Neural cell (in vitro differentiated cells): ENCODE data around the gene ZSWIM5. TPM values are rescaled to one million over a fixed set of nuclear protein-coding genes. Genes with fewer than 3 reads are reported as not detected.
"Not testable (repeated sequence)": the region's sequence is repeated elsewhere in the genome, so short reads cannot be mapped to it uniquely, and the experiment has no call there.

Source experiments
- H2AFZ ChIP-seq: fragments of 200-600, 300-800 bp; sonication (generic), shearing (Covaris generic); 2 replicates; pipeline ENCODE4 v1.6.0; 2014; ENCODE audit warnings: low read depth, mild to moderate bottlenecking, antibody characterized with exemption, low read length, moderate library complexity
- H3F3A ChIP-seq: fragments of 200-600 bp; shearing (Covaris generic); 2 replicates; pipeline ENCODE4 v1.6.1; 2016; ENCODE audit warnings: mild to moderate bottlenecking, moderate library complexity, mixed read lengths, antibody characterized with exemption, low read length; ENCODE audit not compliant: insufficient read depth, poor library complexity, severe bottlenecking
- H3K27ac ChIP-seq: fragments of 200-600, 300-800 bp; sonication (generic), shearing (Covaris generic); 2 replicates; pipeline ENCODE4 v1.5.1; 2014; ENCODE audit warnings: mild to moderate bottlenecking, low read length, moderate library complexity
- H3K27me3 ChIP-seq: fragments of 300-800, 200-600 bp; sonication (generic), shearing (Covaris generic); 2 replicates; pipeline ENCODE4 v1.6.0; 2014; ENCODE audit warnings: mild to moderate bottlenecking, low read depth, low read length, moderate library complexity; ENCODE audit not compliant: insufficient read depth
- H3K36me3 ChIP-seq: fragments of 300-800, 200-600 bp; sonication (generic), shearing (Covaris generic); 2 replicates; pipeline ENCODE4 v1.5.1; 2014; ENCODE audit warnings: mild to moderate bottlenecking, antibody characterized with exemption, low read length, moderate library complexity; ENCODE audit not compliant: insufficient read depth
- H3K4me2 ChIP-seq: fragments of 300-800, 200-600 bp; sonication (generic), shearing (Covaris generic); 2 replicates; pipeline ENCODE4 v1.6.0; 2014; ENCODE audit warnings: mild to moderate bottlenecking, low read length
- H3K4me3 ChIP-seq: fragments of 300-800, 200-600 bp; sonication (generic), shearing (Covaris generic); 2 replicates; pipeline ENCODE4 v1.5.1; 2014; ENCODE audit warnings: mild to moderate bottlenecking, low read length, moderate library complexity
- H3K79me2 ChIP-seq: fragments of 200-600 bp; shearing (Covaris generic); replicated peaks from 2 replicates; pipeline ENCODE4 v1.6.0; 2014; ENCODE audit warnings: mild to moderate bottlenecking, low read length, moderate library complexity; ENCODE audit not compliant: insufficient read depth
- H3K9ac ChIP-seq: fragments of 300-800, 200-600 bp; sonication (generic), shearing (Covaris generic); 2 replicates; pipeline ENCODE4 v1.6.1; 2016; ENCODE audit warnings: mild to moderate bottlenecking, low read length, mixed read lengths
- H3K9me2 ChIP-seq: fragments of 200-600 bp; shearing (Covaris generic); 2 replicates; pipeline ENCODE4 v1.6.1; 2016; ENCODE audit warnings: mild to moderate bottlenecking, low read length, mixed read lengths; ENCODE audit not compliant: insufficient read depth
- H3K9me3 ChIP-seq: fragments of 200-600, 300-800 bp; sonication (generic), shearing (Covaris generic); 2 replicates; pipeline ENCODE4 v1.6.1; 2016; ENCODE audit warnings: mild to moderate bottlenecking, mixed run types, low read length, moderate library complexity, mixed read lengths
- H4K20me1 ChIP-seq: fragments of 200-600 bp; shearing (Covaris generic); 2 replicates; pipeline ENCODE4 v1.6.1; 2016; ENCODE audit warnings: mild to moderate bottlenecking, mixed run types; ENCODE audit not compliant: insufficient read depth
- CTCF ChIP-seq: fragments of 450-650 bp; IDR thresholded peaks from 2 replicates; pipeline ENCODE4 v1.5.1; 2014; ENCODE audit warnings: antibody characterized with exemption, mild to moderate bottlenecking, moderate library complexity; ENCODE audit not compliant: poor library complexity, severe bottlenecking
- EP300 ChIP-seq: fragments of 450-650 bp; conservative IDR thresholded peaks from 2 replicates; pipeline ENCODE4 v1.6.1; 2014; ENCODE audit warnings: antibody characterized with exemption, mild to moderate bottlenecking, moderate library complexity; ENCODE audit not compliant: poor library complexity, severe bottlenecking
- EZH2 ChIP-seq: fragments of 200-600, 300-800 bp; shearing (Covaris generic), sonication (generic); IDR thresholded peaks from 2 replicates; pipeline ENCODE4 v1.6.1; 2014; ENCODE audit warnings: antibody characterized with exemption, low read length, borderline replicate concordance, mild to moderate bottlenecking; ENCODE audit not compliant: insufficient read depth, poor library complexity, severe bottlenecking
- MXI1 ChIP-seq: fragments of 450-650 bp; conservative IDR thresholded peaks from 2 replicates; pipeline ENCODE4 v1.6.1; 2014; ENCODE audit warnings: antibody characterized with exemption, mild to moderate bottlenecking; ENCODE audit not compliant: poor library complexity, severe bottlenecking
- POLR2AphosphoS5 ChIP-seq: IDR thresholded peaks from 2 replicates; pipeline ENCODE4 v1.6.1; 2012
- RAD21 ChIP-seq: fragments of 450-650 bp; conservative IDR thresholded peaks from 2 replicates; pipeline ENCODE4 v1.6.1; 2014; ENCODE audit warnings: antibody characterized with exemption, mild to moderate bottlenecking, moderate library complexity
- REST ChIP-seq: IDR thresholded peaks from 2 replicates; pipeline ENCODE4 v1.6.1; 2012; ENCODE audit warnings: borderline replicate concordance
- SMC3 ChIP-seq: fragments of 450-650 bp; conservative IDR thresholded peaks from 2 replicates; pipeline ENCODE4 v1.6.1; 2014; ENCODE audit warnings: antibody characterized with exemption, mild to moderate bottlenecking, moderate library complexity; ENCODE audit not compliant: poor library complexity
- TAF1 ChIP-seq: IDR thresholded peaks from 2 replicates; pipeline ENCODE4 v1.6.1; 2012; ENCODE audit warnings: low read depth
- polyA plus RNA-seq: library from polyadenylated mRNA; depleted of rRNA; stranded (reverse); fragments of >200 nt; gene quantifications from 2 replicates; pipeline ENCODE4 v1.2.3, GENCODE V29; 2014

The ZSWIM5 gene
- polyA plus RNA-seq, 1 donor from 2014 or later, result 27.2 TPM

GRCh38 chr1:45250544-45250943 is 44.1 kb upstream of the ZSWIM5 start:
- Histone ChIP-seq H2AFZ (no peak overlapping the region), H3K27me3 (no peaks in the 10 kb centered on the region), H3K79me2 (no peaks in the 10 kb centered on the region), H3K4me2 (no peak overlapping the region), H4K20me1 (no peaks in the 10 kb centered on the region), H3K9ac (no peak overlapping the region), H3K27ac (no peak overlapping the region), H3K9me3 (no peaks in the 10 kb centered on the region), H3K9me2 (no peaks in the 10 kb centered on the region), H3K4me3 (no peak overlapping the region), H3F3A (no peaks in the 10 kb centered on the region), H3K36me3 (no peaks in the 10 kb centered on the region)
- TF ChIP-seq CTCF (no peak), POLR2AphosphoS5 (no peak), MXI1 (no peak), RAD21 (no peak), EZH2 (no peak), TAF1 (no peak), REST (no peak), SMC3 (no peak), EP300 (no peak)

- not testable (repeated sequence) for H3K27me3 ChIP-seq, H3K9ac ChIP-seq, H3F3A ChIP-seq, H3K27ac ChIP-seq, H3K9me3 ChIP-seq, H4K20me1 ChIP-seq, H3K36me3 ChIP-seq, H2AFZ ChIP-seq, H3K79me2 ChIP-seq, H3K4me3 ChIP-seq, H3K4me2 ChIP-seq, H3K9me2 ChIP-seq
Measured at GRCh38 chr1:45248004-45248403, 41.6 kb upstream of the ZSWIM5 start.

GRCh38 chr1:45246760-45247159 is 40.4 kb upstream of the ZSWIM5 start:
- Histone ChIP-seq H3K27me3 (no peaks in the 10 kb centered on the region), H2AFZ (no peak overlapping the region), H3K36me3 (no peaks in the 10 kb centered on the region), H3K9ac (no peak overlapping the region), H3K4me2 (no peak overlapping the region), H3K27ac (no peak overlapping the region), H3K9me3 (no peaks in the 10 kb centered on the region), H3K4me3 (no peak overlapping the region), H3F3A (no peaks in the 10 kb centered on the region), H3K79me2 (no peaks in the 10 kb centered on the region), H4K20me1 (no peaks in the 10 kb centered on the region), H3K9me2 (no peaks in the 10 kb centered on the region)
- no peak for TF ChIP-seq MXI1
- TF ChIP-seq SMC3, result no peak
- no peak for TF ChIP-seq RAD21
- TF ChIP-seq TAF1, result no peak
- no peak for TF ChIP-seq REST
- TF ChIP-seq CTCF, result no peak
- no peak for TF ChIP-seq POLR2AphosphoS5
- TF ChIP-seq EP300, result no peak
- TF ChIP-seq EZH2, result no peak
